OCI-LY7 (cell line): ENCODE measurements around the gene DSG2. TPM values are rescaled to one million over a fixed set of nuclear protein-coding genes. Genes with fewer than 3 reads are reported as not detected.

Source experiments
- BruUV-seq: library from RNA; stranded (reverse); fragments of 400-500 nt; replicated peaks from 2 replicates; lab custom pipeline; 2021; lab: Mats Ljungman, UMichigan
- CTCF ChIA-PET: fragments of 300-600 bp; sonication (Branson Sonifier 250); formaldehyde crosslinking; loops from one replicate; lab custom pipeline; 2022; ENCODE audit warnings: antibody characterized with exemption; ENCODE audit not compliant: unreplicated experiment; lab: Charles Lee
- POLR2A ChIA-PET: fragments of 300-600 bp; sonication (Branson Sonifier 250); formaldehyde crosslinking; loops from one replicate; lab custom pipeline; 2022; ENCODE audit warnings: antibody characterized with exemption; lab: Charles Lee
- DNase-seq: peaks from one replicate; pipeline ENCODE4 v3.0.0-alpha.2; 2015; ENCODE audit warnings: low spot score
- H2AFZ ChIP-seq: fragments of 200-600 bp; sonication (generic), shearing (Covaris generic); 2 replicates; pipeline ENCODE4 v1.6.1; 2014; ENCODE audit warnings: mild to moderate bottlenecking, antibody characterized with exemption, low read length, moderate library complexity
- H3K27ac ChIP-seq: fragments of 200-600 bp; sonication (generic); 2 replicates; pipeline ENCODE4 v1.5.1; 2014; ENCODE audit warnings: mixed run types, low read depth, mild to moderate bottlenecking, moderate library complexity, low read length, inconsistent platforms; ENCODE audit not compliant: poor library complexity, severe bottlenecking
- H3K36me3 ChIP-seq: fragments of 200-600 bp; sonication (generic); 2 replicates; pipeline ENCODE4 v1.6.1; 2014; ENCODE audit warnings: mild to moderate bottlenecking, antibody characterized with exemption, low read length, moderate library complexity, mixed read lengths; ENCODE audit not compliant: insufficient read depth
- H3K4me1 ChIP-seq: fragments of 200-600 bp; sonication (generic); 2 replicates; pipeline ENCODE4 v1.5.1; 2014; ENCODE audit warnings: mild to moderate bottlenecking, low read length; ENCODE audit not compliant: insufficient read depth, poor library complexity, severe bottlenecking
- H3K4me2 ChIP-seq: fragments of 200-600 bp; sonication (generic); 2 replicates; pipeline ENCODE4 v1.6.1; 2014; ENCODE audit warnings: mild to moderate bottlenecking, low read length
- H3K4me3 ChIP-seq: fragments of 200-600 bp; sonication (generic); 2 replicates; pipeline ENCODE4 v1.5.1; 2014; ENCODE audit warnings: mild to moderate bottlenecking, low read depth, low read length; ENCODE audit not compliant: poor library complexity, severe bottlenecking
- H3K79me2 ChIP-seq: fragments of 200-600 bp; sonication (generic); 2 replicates; pipeline ENCODE4 v1.6.1; 2016; ENCODE audit warnings: low read depth, mild to moderate bottlenecking, low read length, moderate library complexity, mixed read lengths; ENCODE audit not compliant: insufficient read depth
- H3K9me2 ChIP-seq: fragments of 200-600 bp; sonication (generic); 2 replicates; pipeline ENCODE4 v1.6.1; 2016; ENCODE audit warnings: mild to moderate bottlenecking, low read length, mixed read lengths; ENCODE audit not compliant: insufficient read depth
- H3K9me3 ChIP-seq: fragments of 200-600 bp; sonication (generic); 2 replicates; pipeline ENCODE4 v1.6.1; 2014; ENCODE audit warnings: mild to moderate bottlenecking, mixed run types, low read length, mixed read lengths
- H4K20me1 ChIP-seq: fragments of 200-600 bp; sonication (generic); 2 replicates; pipeline ENCODE4 v1.6.1; 2014; ENCODE audit warnings: mild to moderate bottlenecking, antibody characterized with exemption, low read length, moderate library complexity, mixed read lengths; ENCODE audit not compliant: insufficient read depth
- CTCF ChIP-seq: fragments of 200-600 bp; sonication (generic); conservative IDR thresholded peaks from 2 replicates; pipeline ENCODE4 v1.5.1; 2014; ENCODE audit warnings: mild to moderate bottlenecking, antibody characterized with exemption, low read length, moderate library complexity, mixed read lengths
- EZH2phosphoT487 ChIP-seq: fragments of 200-600 bp; sonication (generic); IDR thresholded peaks from 2 replicates; pipeline ENCODE4 v1.6.1; 2018; ENCODE audit warnings: low read depth, borderline replicate concordance, mild to moderate bottlenecking, mixed run types, antibody characterized with exemption, low read length, moderate library complexity, mixed read lengths
- intact Hi-C: fragments of 100-400 bp; cut with micrococcal nuclease; formaldehyde crosslinking; loops from one replicate; pipeline ENCODE4 v1.10.0; 2022; ENCODE audit not compliant: unreplicated experiment
- total RNA-seq, 2 experiments: library from RNA; depleted of rRNA in 1 of 2; stranded (reverse); fragments of >200 nt in 1 of 2; shearing (Covaris generic) in 1 of 2; gene quantifications; 2 replicates each; pipeline ENCODE4 v1.2.3, GENCODE V29; 2014 to 2022

The DSG2 gene
- total RNA-seq, 2 experiments from 2014 or later, result not detected

DNA sequence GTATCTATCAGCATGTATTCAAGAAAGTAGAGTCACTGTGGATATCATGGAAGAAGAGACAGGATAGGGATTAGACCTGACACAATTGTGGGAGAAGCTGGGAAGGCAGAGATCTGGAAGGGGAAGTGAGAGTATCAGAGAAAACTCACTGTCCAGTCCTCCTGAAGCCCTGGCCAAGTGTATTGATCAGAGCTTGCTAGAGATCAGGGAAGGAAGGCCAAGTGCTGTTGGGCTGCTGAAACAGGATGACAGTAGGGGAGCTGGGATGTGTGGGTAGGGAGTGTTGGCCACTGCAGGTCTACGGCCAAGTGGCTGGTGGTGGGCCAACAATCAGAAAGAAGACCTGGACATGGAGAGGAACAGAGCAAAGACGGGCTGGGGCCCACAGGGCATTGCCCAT, 67.4 kb downstream of the DSG2 start:
- no TSS peak for BruUV-seq

GRCh38 chr18:31565782-31566512, 68.0 kb downstream of the DSG2 start:
- ChIA-PET POLR2A (no interaction called here), CTCF (no interaction called here)
- DNase-seq, result no peak
- no peak for TF ChIP-seq EZH2phosphoT487
- TF ChIP-seq CTCF, result no peak
- Histone ChIP-seq H4K20me1 (no peaks in the 10 kb centered on the region), H3K79me2 (no peaks in the 10 kb centered on the region), H2AFZ (peak overlapping the region; percentile 57; the same call in 1 of the 2 replicates), H3K9me2 (no peaks in the 10 kb centered on the region), H3K9me3 (no peaks in the 10 kb centered on the region), H3K27ac (no peak overlapping the region), H3K4me2 (no peak overlapping the region), H3K36me3 (no peaks in the 10 kb centered on the region), H3K4me1 (peaks cover 3% of the 10 kb centered on the region), H3K4me3 (no peak overlapping the region)
- no TSS peak for BruUV-seq
- intact Hi-C loops, result no loop called here

More for the DNA sequence above, 67.4 kb downstream of the DSG2 start:
- Histone ChIP-seq H3K27ac (no peak overlapping the region), H3K36me3 (no peaks in the 10 kb centered on the region), H4K20me1 (no peaks in the 10 kb centered on the region), H3K4me2 (no peak overlapping the region), H3K79me2 (no peaks in the 10 kb centered on the region), H2AFZ (no peak overlapping the region), H3K4me3 (no peak overlapping the region), H3K4me1 (peaks cover 3% of the 10 kb centered on the region), H3K9me2 (no peaks in the 10 kb centered on the region), H3K9me3 (no peaks in the 10 kb centered on the region)
- POLR2A ChIA-PET, result no interaction called here
- intact Hi-C loops, result no loop called here
- no peak for TF ChIP-seq CTCF
- no peak for TF ChIP-seq EZH2phosphoT487
- CTCF ChIA-PET, result no interaction called here
- no peak for DNase-seq
